Measurements from ENCODE around the gene LRP1B. TPM values are rescaled to one million over a fixed set of nuclear protein-coding genes. Genes with fewer than 3 reads are reported as not detected.

The LRP1B gene
- total and polyA plus RNA-seq, 2 donors from 2014 or later, result 0.69 to 1.2 TPM

DNA sequence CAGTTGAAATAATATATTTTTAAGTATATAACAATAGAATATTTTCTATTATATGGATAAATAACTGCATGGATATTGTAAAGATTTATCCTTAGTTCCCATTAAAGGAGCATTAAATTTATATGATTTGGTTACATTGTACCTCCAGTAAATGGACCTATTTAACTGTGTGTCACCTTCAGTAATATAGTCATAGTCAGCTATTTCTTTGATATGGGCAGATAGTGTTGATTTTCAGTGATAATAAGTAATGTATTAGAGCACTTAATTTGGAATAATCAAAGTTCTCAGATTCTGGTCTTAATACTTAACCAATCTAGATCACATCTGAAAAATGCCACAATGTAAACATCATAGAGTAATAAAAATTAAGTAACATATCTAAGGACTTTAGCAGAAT, 1823.3 kb downstream of the LRP1B start:
- H3K9me3 ChIP-seq (ENCODE audit: control insufficient read depth in 2 of 3, insufficient read depth in 1 of 3, low read length in 3 of 3), result no peaks in the 10 kb centered on the region
- H3K27me3 ChIP-seq (ENCODE audit: control insufficient read depth, insufficient read depth, low read length), result no peaks in the 10 kb centered on the region
- TF ChIP-seq, protein P1, sequence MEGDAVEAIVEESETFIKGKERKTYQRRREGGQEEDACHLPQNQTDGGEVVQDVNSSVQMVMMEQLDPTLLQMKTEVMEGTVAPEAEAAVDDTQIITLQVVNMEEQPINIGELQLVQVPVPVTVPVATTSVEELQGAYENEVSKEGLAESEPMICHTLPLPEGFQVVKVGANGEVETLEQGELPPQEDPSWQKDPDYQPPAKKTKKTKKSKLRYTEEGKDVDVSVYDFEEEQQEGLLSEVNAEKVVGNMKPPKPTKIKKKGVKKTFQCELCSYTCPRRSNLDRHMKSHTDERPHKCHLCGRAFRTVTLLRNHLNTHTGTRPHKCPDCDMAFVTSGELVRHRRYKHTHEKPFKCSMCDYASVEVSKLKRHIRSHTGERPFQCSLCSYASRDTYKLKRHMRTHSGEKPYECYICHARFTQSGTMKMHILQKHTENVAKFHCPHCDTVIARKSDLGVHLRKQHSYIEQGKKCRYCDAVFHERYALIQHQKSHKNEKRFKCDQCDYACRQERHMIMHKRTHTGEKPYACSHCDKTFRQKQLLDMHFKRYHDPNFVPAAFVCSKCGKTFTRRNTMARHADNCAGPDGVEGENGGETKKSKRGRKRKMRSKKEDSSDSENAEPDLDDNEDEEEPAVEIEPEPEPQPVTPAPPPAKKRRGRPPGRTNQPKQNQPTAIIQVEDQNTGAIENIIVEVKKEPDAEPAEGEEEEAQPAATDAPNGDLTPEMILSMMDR (IDR thresholded peaks at IDR 0.05; ENCODE audit: borderline replicate concordance, extremely low read depth, insufficient read depth), result no peak
- no peak overlapping the region for H3K27ac ChIP-seq (ENCODE audit: low read depth in 2 of 2, low read length in 2 of 2)
- no peak overlapping the region for H3K4me3 ChIP-seq (ENCODE audit: low read length in 3 of 3)
- no peaks in the 10 kb centered on the region for H3K4me1 ChIP-seq (ENCODE audit: control insufficient read depth in 2 of 3, insufficient read depth in 2 of 3, low read depth in 1 of 3, low read length in 3 of 3)
- H3K9ac ChIP-seq (ENCODE audit: low read length in 3 of 3), result no peak overlapping the region
- H3K36me3 ChIP-seq (ENCODE audit: control insufficient read depth in 2 of 3, insufficient read depth in 3 of 3, low read length in 3 of 3), result no peaks in the 10 kb centered on the region
- no peak for FAIRE-seq
- intact Hi-C loops (cut with DNase I), result no loop called here
- DNase-seq, result no peak

DNA sequence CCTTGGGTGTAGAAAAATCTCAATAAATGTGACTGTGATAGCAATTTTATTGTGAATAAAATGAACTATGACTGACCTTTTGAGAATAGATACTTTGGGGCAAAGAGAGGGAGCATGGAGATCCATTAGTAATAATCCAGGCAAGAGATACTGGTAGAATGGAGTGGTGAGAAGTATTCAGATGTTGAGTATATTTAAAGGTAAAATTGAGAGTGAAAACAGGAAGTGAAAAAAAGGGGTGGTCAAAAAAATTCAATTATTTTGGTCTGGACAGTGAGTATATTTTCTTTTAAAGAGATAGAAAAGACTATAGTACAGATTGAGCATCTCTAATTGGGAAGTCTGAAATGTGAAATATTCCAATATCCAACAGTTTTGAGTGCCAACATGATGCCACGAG, 1835.0 kb downstream of the LRP1B start:
- H3K27ac ChIP-seq (ENCODE audit: low read depth in 2 of 2, low read length in 2 of 2), result no peak overlapping the region
- FAIRE-seq, result no peak

DNA sequence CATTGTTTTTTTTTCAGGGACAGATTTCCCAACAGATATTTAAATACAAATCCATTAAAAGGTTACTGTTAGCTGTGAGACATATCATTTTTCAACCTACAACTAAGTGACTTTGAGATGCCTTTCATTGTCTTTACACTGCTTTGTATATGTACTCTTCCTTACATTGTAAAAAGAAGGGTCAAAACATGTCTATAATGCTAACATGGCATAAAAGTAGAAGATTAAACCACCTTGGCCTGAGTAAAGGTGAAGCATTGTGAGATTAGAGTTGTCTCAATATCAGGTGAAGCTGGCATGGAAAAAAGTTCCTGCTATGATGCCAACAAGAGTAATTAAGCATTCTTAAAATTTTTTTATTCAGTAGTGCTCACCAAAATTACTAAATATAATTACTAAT, 1842.1 kb downstream of the LRP1B start:
- no peaks in the 10 kb centered on the region for H3K9me3 ChIP-seq (ENCODE audit: control insufficient read depth in 2 of 3, insufficient read depth in 1 of 3, low read length in 3 of 3)
- no peaks in the 10 kb centered on the region for H3K4me1 ChIP-seq (ENCODE audit: control insufficient read depth in 2 of 3, insufficient read depth in 2 of 3, low read depth in 1 of 3, low read length in 3 of 3)
- DNase-seq (no peak), FAIRE-seq (no peak)
- no peaks in the 10 kb centered on the region for H3K36me3 ChIP-seq (ENCODE audit: control insufficient read depth in 2 of 3, insufficient read depth in 3 of 3, low read length in 3 of 3)
- intact Hi-C loops (cut with DNase I), result no loop called here
- no peak overlapping the region for H3K27ac ChIP-seq (ENCODE audit: low read depth in 2 of 2, low read length in 2 of 2)
- no peak overlapping the region for H3K9ac ChIP-seq (ENCODE audit: low read length in 3 of 3)
- no peaks in the 10 kb centered on the region for H3K27me3 ChIP-seq (ENCODE audit: control insufficient read depth, insufficient read depth, low read length)
- TF ChIP-seq, protein P1 (IDR thresholded peaks at IDR 0.05; ENCODE audit: borderline replicate concordance, extremely low read depth, insufficient read depth), result no peak
- H3K4me3 ChIP-seq (ENCODE audit: low read length in 3 of 3), result no peak overlapping the region

More for the DNA sequence above, 1835.0 kb downstream of the LRP1B start:
- Histone ChIP-seq H3K4me3 (ENCODE audit: low read length in 3 of 3) (no peak overlapping the region), H3K4me1 (ENCODE audit: control insufficient read depth in 2 of 3, insufficient read depth in 2 of 3, low read depth in 1 of 3, low read length in 3 of 3) (no peaks in the 10 kb centered on the region), H3K9me3 (ENCODE audit: control insufficient read depth in 2 of 3, insufficient read depth in 1 of 3, low read length in 3 of 3) (no peaks in the 10 kb centered on the region), H3K9ac (ENCODE audit: low read length in 3 of 3) (no peak overlapping the region), H3K27me3 (ENCODE audit: control insufficient read depth, insufficient read depth, low read length) (no peaks in the 10 kb centered on the region), H3K36me3 (ENCODE audit: control insufficient read depth in 2 of 3, insufficient read depth in 3 of 3, low read length in 3 of 3) (no peaks in the 10 kb centered on the region)
- intact Hi-C loops (cut with DNase I), result no loop called here
- TF ChIP-seq, protein P1 (IDR thresholded peaks at IDR 0.05; ENCODE audit: borderline replicate concordance, extremely low read depth, insufficient read depth), result no peak
- DNase-seq, result no peak

DNA sequence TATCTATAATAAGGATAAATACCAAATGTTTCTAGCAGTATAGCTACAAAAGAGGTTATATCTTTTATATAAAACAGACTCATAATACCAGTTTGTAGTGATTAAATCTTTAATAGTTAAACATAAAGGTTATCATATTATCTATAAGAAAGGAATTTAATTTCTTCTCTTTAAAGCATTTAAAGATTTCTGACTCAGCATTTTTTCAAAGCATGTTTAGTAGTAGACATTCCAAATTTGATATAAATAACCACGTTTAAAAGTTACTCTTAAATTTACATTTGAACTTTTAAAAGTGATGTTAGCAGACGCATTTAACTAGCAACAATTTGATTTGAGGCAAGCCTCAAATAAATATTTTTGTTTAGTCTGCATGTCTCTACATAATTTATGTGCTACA, 1842.6 kb downstream of the LRP1B start:
- Histone ChIP-seq H3K9me3 (ENCODE audit: control insufficient read depth in 2 of 3, insufficient read depth in 1 of 3, low read length in 3 of 3) (no peaks in the 10 kb centered on the region), H3K9ac (ENCODE audit: low read length in 3 of 3) (no peak overlapping the region), H3K27me3 (ENCODE audit: control insufficient read depth, insufficient read depth, low read length) (no peaks in the 10 kb centered on the region), H3K27ac (ENCODE audit: low read depth in 2 of 2, low read length in 2 of 2) (no peak overlapping the region), H3K4me3 (ENCODE audit: low read length in 3 of 3) (no peak overlapping the region), H3K36me3 (ENCODE audit: control insufficient read depth in 2 of 3, insufficient read depth in 3 of 3, low read length in 3 of 3) (no peaks in the 10 kb centered on the region), H3K4me1 (ENCODE audit: control insufficient read depth in 2 of 3, insufficient read depth in 2 of 3, low read depth in 1 of 3, low read length in 3 of 3) (no peaks in the 10 kb centered on the region)
- DNase-seq, result no peak
- FAIRE-seq, result peak; percentile 45
- TF ChIP-seq, protein P1 (IDR thresholded peaks at IDR 0.05; ENCODE audit: borderline replicate concordance, extremely low read depth, insufficient read depth), result no peak
- intact Hi-C loops (cut with DNase I), result no loop called here
